ENCODE measurements around the gene TRPM1.

- TF ChIP-seq SUZ12 (IDR thresholded peaks at IDR 0.05; ENCODE audit: extremely low read depth, insufficient read depth, insufficient read length) (no peak), ZNF274 (IDR thresholded peaks at IDR 0.05; ENCODE audit: low read depth, low read length) (no peak), YY1 (IDR thresholded peaks at IDR 0.05; ENCODE audit: insufficient read depth, insufficient read length) (no peak)
Observed at GRCh38 chr15:31062911-31063310, 38.6 kb downstream of the TRPM1 start.
